Astrocyte (in vitro differentiated cells and primary cell): ENCODE measurements around the gene MAP2K3. TPM values are rescaled to one million over a fixed set of nuclear protein-coding genes. Genes with fewer than 3 reads are reported as not detected.

Source experiments
- DNase-seq: peaks from one replicate; pipeline ENCODE4 v3.0.0-alpha.2; 2010; ENCODE audit warnings: low read depth
- FAIRE-seq: peaks from 2 replicates; lab custom pipeline; 2011; peaks lifted over from hg19 to GRCh38; lab: Jason Lieb, UNC
- H2AFZ ChIP-seq: 2 replicates; pipeline ENCODE4 v1.6.0; 2012; ENCODE audit warnings: low read depth, low read length, inconsistent platforms
- H3K27ac ChIP-seq: 2 replicates; pipeline ENCODE4 v1.5.1; 2011; ENCODE audit warnings: low read depth, low read length, inconsistent platforms
- H3K27me3 ChIP-seq: 2 replicates; pipeline ENCODE4 v1.6.0; 2011; ENCODE audit warnings: low read length, inconsistent platforms; ENCODE audit not compliant: insufficient read depth
- H3K36me3 ChIP-seq: 2 replicates; pipeline ENCODE4 v1.5.1; 2011; ENCODE audit warnings: low read length, inconsistent platforms; ENCODE audit not compliant: insufficient read depth
- H3K4me1 ChIP-seq: 2 replicates; pipeline ENCODE4 v1.5.1; 2011; ENCODE audit warnings: low read length, inconsistent platforms; ENCODE audit not compliant: insufficient read depth
- H3K4me2 ChIP-seq: 2 replicates; pipeline ENCODE4 v1.6.0; 2012; ENCODE audit warnings: low read length, inconsistent platforms
- H3K4me3 ChIP-seq: 2 replicates; pipeline ENCODE4 v1.5.1; 2011; ENCODE audit warnings: low read depth, mild to moderate bottlenecking, low read length, inconsistent platforms; ENCODE audit not compliant: insufficient read depth
- H3K79me2 ChIP-seq: 2 replicates; pipeline ENCODE4 v1.6.0; 2012; ENCODE audit warnings: mild to moderate bottlenecking, low read length, inconsistent platforms; ENCODE audit not compliant: insufficient read depth
- H3K9ac ChIP-seq: 2 replicates; pipeline ENCODE4 v1.6.0; 2012; ENCODE audit warnings: mild to moderate bottlenecking, low read length, inconsistent platforms
- H3K9me3 ChIP-seq: 2 replicates; pipeline ENCODE4 v1.5.1; 2012; ENCODE audit warnings: low read depth, mild to moderate bottlenecking, low read length, inconsistent platforms; ENCODE audit not compliant: insufficient read depth
- H4K20me1 ChIP-seq: 2 replicates; pipeline ENCODE4 v1.6.0; 2012; ENCODE audit warnings: low read length, inconsistent platforms; ENCODE audit not compliant: insufficient read depth
- H3K27ac Mint-ChIP-seq: one replicate; pipeline ENCODE4 v1.8.0; 2021; ENCODE audit warnings: mild to moderate bottlenecking, mixed read lengths; ENCODE audit not compliant: unreplicated experiment
- H3K27me3 Mint-ChIP-seq: one replicate; pipeline ENCODE4 v1.8.0; 2021; ENCODE audit warnings: low read depth, mixed read lengths; ENCODE audit not compliant: unreplicated experiment
- H3K36me3 Mint-ChIP-seq: one replicate; pipeline ENCODE4 v1.8.0; 2021; ENCODE audit warnings: low read depth, mixed read lengths; ENCODE audit not compliant: unreplicated experiment
- H3K4me1 Mint-ChIP-seq: one replicate; pipeline ENCODE4 v1.8.0; 2021; ENCODE audit warnings: low read depth, mixed read lengths; ENCODE audit not compliant: unreplicated experiment
- H3K4me3 Mint-ChIP-seq: one replicate; pipeline ENCODE4 v1.8.0; 2021; ENCODE audit warnings: mild to moderate bottlenecking, moderate library complexity, mixed read lengths; ENCODE audit not compliant: unreplicated experiment
- H3K9me3 Mint-ChIP-seq: one replicate; pipeline ENCODE4 v1.8.0; 2021; ENCODE audit warnings: mild to moderate bottlenecking, mixed read lengths; ENCODE audit not compliant: unreplicated experiment
- EZH2 ChIP-seq: IDR thresholded peaks from 2 replicates; pipeline ENCODE4 v1.6.1; 2012; ENCODE audit warnings: mild to moderate bottlenecking, low read length, inconsistent platforms; ENCODE audit not compliant: insufficient read depth
- total RNA-seq: library from RNA; stranded (reverse); gene quantifications from 2 replicates; pipeline ENCODE4 v1.2.1, GENCODE V29; 2021
- TF ChIP-seq, protein P1 (sequence below): IDR thresholded peaks from 2 replicates; pipeline ENCODE4 v1.5.1; 2011; ENCODE audit warnings: low read depth, mild to moderate bottlenecking, inconsistent platforms, low read length, moderate library complexity; ENCODE audit not compliant: insufficient read depth

MAP2K3 gene
- total RNA-seq, 1 donor from 2014 or later, result 44.3 TPM

DNA sequence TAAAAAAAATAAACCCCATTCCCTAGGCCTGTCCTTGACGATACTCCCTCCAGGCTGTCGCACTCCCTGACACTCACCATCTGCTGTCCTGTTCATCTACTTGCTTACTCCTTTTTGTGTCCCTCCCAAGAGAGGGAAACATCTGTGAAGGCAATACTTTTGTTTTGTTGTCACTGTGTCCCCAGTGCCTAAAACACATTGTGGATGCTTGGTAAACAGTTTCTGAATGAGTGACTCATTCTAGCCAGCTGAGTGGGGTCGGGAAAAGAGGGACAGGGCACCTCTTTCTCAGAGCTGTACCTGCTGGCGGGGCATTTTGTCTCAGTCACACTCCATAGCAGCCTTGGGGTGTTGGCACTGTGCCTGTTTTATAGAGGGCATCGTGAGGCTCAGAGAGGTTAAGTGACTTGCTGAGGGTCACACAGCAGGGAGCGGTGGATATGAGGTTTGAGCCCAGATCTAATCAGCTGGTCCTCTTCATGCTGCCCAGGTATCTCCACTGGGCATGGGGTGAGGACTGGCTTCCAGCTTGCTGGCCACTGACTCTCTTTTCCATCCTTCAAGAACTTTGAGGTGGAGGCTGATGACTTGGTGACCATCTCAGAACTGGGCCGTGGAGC is 15.6 kb downstream of the MAP2K3 start:
- Mint-ChIP-seq H3K9me3 (peaks cover 12% of the 10 kb centered on the region), H3K27me3 (no peaks in the 10 kb centered on the region), H3K4me3 (no peak overlapping the region), H3K27ac (no peak overlapping the region), H3K36me3 (peaks cover 16% of the 10 kb centered on the region), H3K4me1 (no peaks in the 10 kb centered on the region)
- Histone ChIP-seq H3K36me3 (peaks cover 9% of the 10 kb centered on the region), H2AFZ (no peak overlapping the region), H4K20me1 (peaks cover 80% of the 10 kb centered on the region), H3K4me1 (peaks cover 4% of the 10 kb centered on the region), H3K4me2 (no peak overlapping the region), H3K9me3 (peaks cover 4% of the 10 kb centered on the region), H3K27ac (no peak overlapping the region), H3K79me2 (peaks cover 45% of the 10 kb centered on the region), H3K4me3 (no peak overlapping the region), H3K27me3 (no peaks in the 10 kb centered on the region), H3K9ac (no peak overlapping the region)
- no peak for FAIRE-seq
- no peak for TF ChIP-seq EZH2
- TF ChIP-seq, protein P1, sequence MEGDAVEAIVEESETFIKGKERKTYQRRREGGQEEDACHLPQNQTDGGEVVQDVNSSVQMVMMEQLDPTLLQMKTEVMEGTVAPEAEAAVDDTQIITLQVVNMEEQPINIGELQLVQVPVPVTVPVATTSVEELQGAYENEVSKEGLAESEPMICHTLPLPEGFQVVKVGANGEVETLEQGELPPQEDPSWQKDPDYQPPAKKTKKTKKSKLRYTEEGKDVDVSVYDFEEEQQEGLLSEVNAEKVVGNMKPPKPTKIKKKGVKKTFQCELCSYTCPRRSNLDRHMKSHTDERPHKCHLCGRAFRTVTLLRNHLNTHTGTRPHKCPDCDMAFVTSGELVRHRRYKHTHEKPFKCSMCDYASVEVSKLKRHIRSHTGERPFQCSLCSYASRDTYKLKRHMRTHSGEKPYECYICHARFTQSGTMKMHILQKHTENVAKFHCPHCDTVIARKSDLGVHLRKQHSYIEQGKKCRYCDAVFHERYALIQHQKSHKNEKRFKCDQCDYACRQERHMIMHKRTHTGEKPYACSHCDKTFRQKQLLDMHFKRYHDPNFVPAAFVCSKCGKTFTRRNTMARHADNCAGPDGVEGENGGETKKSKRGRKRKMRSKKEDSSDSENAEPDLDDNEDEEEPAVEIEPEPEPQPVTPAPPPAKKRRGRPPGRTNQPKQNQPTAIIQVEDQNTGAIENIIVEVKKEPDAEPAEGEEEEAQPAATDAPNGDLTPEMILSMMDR, result no peak
- no peak for DNase-seq

GRCh38 chr17:21300601-21301571 is 16.4 kb downstream of the MAP2K3 start:
- DNase-seq (no peak), FAIRE-seq (no peak)
- Mint-ChIP-seq H3K27me3 (no peaks in the 10 kb centered on the region), H3K4me3 (no peak overlapping the region), H3K27ac (peak overlapping the region; percentile 1), H3K36me3 (peaks cover 20% of the 10 kb centered on the region), H3K9me3 (peaks cover 15% of the 10 kb centered on the region), H3K4me1 (no peaks in the 10 kb centered on the region)
- Histone ChIP-seq H3K4me2 (no peak overlapping the region), H3K9ac (no peak overlapping the region), H2AFZ (no peak overlapping the region), H3K27ac (no peak overlapping the region), H3K36me3 (peaks cover 9% of the 10 kb centered on the region), H3K4me3 (no peak overlapping the region), H4K20me1 (peaks cover 73% of the 10 kb centered on the region), H3K79me2 (peaks cover 37% of the 10 kb centered on the region), H3K4me1 (peaks cover 4% of the 10 kb centered on the region), H3K9me3 (peaks cover 4% of the 10 kb centered on the region), H3K27me3 (no peaks in the 10 kb centered on the region)
- TF ChIP-seq, protein P1, result no peak
- TF ChIP-seq EZH2, result no peak
